GM21786 (cell line): Measurements from ENCODE around the gene NCK1.
"Not testable (repeated sequence)": the region's sequence is repeated elsewhere in the genome, so short reads cannot be mapped to it uniquely, and the experiment has no call there.

ENCODE experiments used
- ATAC-seq: cut with Tn5 transposase; IDR thresholded peaks from one replicate; pipeline ENCODE4 v1.9.1; 2021; ENCODE audit not compliant: unreplicated experiment

Gene NCK1

GRCh38 chr3:136946978-136947377 is 85.0 kb downstream of the NCK1 start:
- ATAC-seq: no peak

- ATAC-seq: no peak
Observed at GRCh38 chr3:136947477-136947876, 85.5 kb downstream of the NCK1 start.

GRCh38 chr3:136949146-136949545 is 87.1 kb downstream of the NCK1 start:
- ATAC-seq: no peak

DNA sequence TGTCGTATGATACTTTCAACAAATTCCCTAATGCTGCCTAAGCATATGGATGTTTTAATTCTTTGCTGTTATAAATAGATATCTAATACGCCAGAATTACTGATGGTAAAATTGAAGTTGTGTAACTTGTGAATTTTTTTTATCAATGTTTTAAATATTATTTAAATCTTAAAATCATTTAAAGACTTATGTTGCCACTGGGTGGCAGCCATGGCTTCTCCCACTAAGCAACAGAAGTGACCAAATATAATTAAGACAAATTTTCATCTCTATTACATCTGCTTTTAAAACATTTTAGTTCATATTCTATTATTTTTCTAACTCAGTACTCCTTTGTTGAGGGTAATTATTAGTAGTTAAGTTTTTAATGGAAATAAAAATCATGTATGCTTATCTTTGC is 87.7 kb downstream of the NCK1 start:
- no peak for ATAC-seq

GRCh38 chr3:136950623-136951022 is 88.6 kb downstream of the NCK1 start:
- ATAC-seq: no peak

GRCh38 chr3:136952292-136952691 is 90.3 kb downstream of the NCK1 start:
- ATAC-seq: no peak

DNA sequence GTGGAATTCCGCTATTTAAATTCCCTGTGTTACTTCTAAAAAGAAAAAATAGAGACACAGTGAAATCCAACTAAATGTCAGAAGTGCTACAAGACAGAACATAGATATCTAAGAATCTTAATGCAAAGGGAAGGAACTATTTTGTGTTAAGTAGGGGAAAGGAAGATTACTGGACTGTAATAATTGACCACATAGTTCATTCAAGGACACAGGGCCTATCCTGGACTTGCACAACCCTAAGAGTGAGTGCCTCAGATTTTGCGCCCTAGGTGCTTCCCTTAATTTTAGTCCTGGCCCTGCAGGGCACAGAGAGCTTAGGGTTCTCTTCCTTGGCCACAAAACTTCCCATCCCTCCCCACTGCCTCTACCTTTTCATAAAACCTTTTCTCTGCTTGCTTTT is 92.2 kb downstream of the NCK1 start:
- ATAC-seq: no peak

DNA sequence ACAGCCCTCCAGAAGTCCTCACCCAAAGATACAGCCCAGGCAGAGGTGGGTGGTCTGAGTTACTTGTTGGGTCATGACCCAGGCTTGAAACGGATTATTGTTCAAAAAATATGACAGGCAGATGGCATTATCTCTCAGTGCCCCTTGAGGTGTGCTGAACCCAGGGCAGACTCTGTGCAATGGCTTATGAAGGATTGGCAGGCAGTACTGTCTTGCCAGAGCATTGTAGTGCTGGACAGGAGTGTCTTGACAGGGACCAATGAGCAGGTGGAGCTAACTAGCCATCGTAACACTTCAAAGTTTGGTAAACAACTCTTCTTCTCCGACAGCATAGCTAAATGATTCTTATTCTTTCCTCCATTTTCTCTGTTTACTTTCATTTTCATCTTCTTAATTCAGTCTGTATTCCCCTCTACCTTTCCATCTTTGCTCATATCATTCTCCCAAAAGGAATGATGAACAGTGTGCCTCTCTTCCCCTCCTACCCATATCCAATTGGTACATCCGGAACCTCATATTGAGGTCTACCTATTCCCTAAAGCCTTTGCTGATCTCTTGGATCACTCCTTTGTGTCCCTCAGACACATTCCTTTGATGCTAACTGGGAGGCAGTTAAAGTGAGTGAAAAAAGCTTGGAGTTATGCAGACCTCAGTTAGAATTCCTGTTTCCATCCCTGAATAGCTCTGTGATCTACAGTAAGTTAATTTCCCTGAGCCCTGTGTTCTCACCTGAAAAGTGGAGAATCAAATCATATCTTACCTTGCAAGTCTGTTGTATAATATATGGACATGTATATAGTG is 93.2 kb downstream of the NCK1 start:
- no peak for ATAC-seq

DNA sequence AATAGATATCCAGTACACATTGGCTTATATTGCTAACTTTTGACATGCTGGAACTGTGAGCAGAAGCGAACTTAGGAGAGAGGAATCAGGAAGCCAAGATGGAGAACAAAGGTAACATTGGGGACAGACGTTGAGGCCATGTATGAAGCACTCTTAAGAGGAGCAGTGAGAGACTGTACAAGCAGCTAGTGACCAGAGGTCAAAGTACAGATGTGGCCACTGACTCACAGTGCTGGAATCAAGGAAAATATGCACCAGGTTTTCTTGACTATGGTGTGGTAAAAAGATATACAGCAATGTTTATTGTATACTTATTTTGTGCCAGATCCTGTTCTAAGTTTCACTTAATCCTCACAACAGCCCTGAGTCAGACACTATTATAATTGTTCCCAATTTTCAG is 93.8 kb downstream of the NCK1 start:
- no peak for ATAC-seq

DNA sequence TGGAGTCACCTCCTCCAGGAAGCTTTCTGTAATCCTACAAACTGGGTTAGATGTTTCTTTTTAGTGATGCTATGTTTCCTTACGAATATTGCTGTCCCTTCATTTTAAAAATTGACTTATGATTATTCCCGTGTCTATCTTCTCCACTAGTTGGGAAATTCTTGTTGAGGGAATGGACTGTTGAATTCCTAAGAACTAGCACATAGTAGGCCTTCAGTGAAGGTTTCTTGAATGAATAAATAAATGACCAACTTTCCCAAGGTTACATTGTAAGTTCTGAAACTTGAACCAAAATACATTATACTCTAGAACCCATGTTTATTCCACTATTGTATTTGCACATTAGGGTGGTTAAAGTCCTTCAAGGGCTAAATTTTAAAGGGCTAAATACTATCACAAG is 95.0 kb downstream of the NCK1 start:
- ATAC-seq: no peak

GRCh38 chr3:136957751-136958288 is 95.8 kb downstream of the NCK1 start, which contains the start of gene IL20RB:
Gene IL20RB (plus strand): TSS chr3:136957983. CDS start chr3:136958114, 131 bp downstream.
- ATAC-seq: no peak

GRCh38 chr3:136958939-136959338 is 96.9 kb downstream of the NCK1 start:
- no peak for ATAC-seq

DNA sequence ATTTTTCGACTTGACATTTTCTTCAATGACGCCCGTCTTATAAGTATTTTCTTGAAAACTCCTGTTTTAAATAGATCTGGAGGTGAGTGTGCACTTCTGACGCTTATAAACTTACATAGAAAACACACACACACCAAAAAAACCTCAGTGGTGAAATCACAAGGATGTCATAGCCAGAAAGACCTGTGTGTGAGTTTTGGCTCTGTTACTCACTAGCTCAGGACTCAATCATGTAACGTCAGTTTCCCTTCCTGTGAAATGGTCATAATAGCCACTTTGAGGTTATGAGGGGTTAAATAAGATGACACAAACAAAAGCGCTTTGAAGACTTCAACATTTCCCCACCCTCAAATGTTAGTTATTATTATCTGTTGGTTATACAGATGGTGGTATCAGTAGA is 97.6 kb downstream of the NCK1 start:
- ATAC-seq: no peak

GRCh38 chr3:136960838-136961836 is 99.1 kb downstream of the NCK1 start:
- ATAC-seq: no peak

- ATAC-seq: no peak
Observed at GRCh38 chr3:136962927-136963326, 100.9 kb downstream of the NCK1 start.

GRCh38 chr3:136969539-136969938 is 107.5 kb downstream of the NCK1 start:
- ATAC-seq: not testable (repeated sequence)

- no peak for ATAC-seq
Observed at GRCh38 chr3:136973352-136973751, 111.3 kb downstream of the NCK1 start.

GRCh38 chr3:136974670-136975069 is 112.7 kb downstream of the NCK1 start:
- ATAC-seq: no peak

GRCh38 chr3:136979204-136979603 is 117.2 kb downstream of the NCK1 start:
- no peak for ATAC-seq

DNA sequence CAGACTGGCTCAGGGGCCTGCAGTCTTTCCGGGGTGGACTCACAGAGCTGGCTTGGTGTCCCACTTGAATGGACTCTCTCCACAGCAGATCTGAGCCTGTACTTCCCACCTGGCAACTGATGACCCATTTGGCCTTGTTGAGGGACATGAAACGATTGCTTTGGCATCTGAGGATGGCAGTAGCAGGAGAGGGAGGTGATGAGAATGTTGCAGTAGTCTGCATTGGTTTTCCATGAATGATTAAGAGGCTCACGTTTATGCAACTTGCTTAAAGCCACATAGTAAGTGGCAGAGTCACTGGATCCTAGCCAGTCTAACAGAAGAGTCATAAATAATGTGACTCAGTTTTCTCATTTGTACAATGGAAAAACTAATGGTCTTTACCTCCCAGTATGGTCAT is 117.7 kb downstream of the NCK1 start:
- ATAC-seq: no peak

DNA sequence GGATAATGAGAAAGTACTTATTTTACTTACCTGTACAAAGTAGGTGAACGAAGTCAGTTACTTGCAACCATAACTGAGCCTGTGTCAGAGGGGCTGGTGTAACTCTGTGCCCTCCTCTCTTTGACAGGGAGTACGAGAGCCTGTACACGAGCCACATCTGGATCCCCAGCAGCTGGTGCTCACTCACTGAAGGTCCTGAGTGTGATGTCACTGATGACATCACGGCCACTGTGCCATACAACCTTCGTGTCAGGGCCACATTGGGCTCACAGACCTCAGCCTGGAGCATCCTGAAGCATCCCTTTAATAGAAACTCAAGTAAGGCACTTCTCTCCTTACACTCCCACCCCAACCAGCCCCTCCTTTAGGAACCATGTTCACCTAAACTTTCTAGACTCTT is 120.0 kb downstream of the NCK1 start:
- no peak for ATAC-seq
